Measurements from ENCODE around the gene GP1BB. TPM values are rescaled to one million over a fixed set of nuclear protein-coding genes. Genes with fewer than 3 reads are reported as not detected.
A peak's percentile ranks its signal among the peaks of the same experiment; 100 is the strongest.

The GP1BB gene
- total and polyA plus RNA-seq, 5 donors from 2014 or later: 6.4 TPM; not detected in 4

- peaks cover 23% of the 10 kb centered on the region for H3K4me1 ChIP-seq (ENCODE audit: control insufficient read depth, insufficient read depth, low read length, poor library complexity, severe bottlenecking)
- no peaks in the 10 kb centered on the region for H3K36me3 ChIP-seq (ENCODE audit: control insufficient read depth, insufficient read depth, low read length)
- DNase-seq: no peak
- H3K27me3 ChIP-seq (ENCODE audit: control insufficient read depth, insufficient read depth, low read length): peaks cover 3% of the 10 kb centered on the region
- Mint-ChIP-seq H3K27me3 (peaks cover 39% of the 10 kb centered on the region), H3K4me1 (peaks cover 0 to 23% (median under 1%) of the 10 kb centered on the region in 4 donors), H3K27ac (no peak overlapping the region), H3K9me3 (no peaks in the 10 kb centered on the region), H3K36me3 (no peaks in the 10 kb centered on the region), H3K4me3 (no peak overlapping the region)
- no peak overlapping the region for H3K27ac ChIP-seq (ENCODE audit: insufficient read depth, low read length, poor library complexity, severe bottlenecking)
- no peak overlapping the region for H3K4me3 ChIP-seq (ENCODE audit: low read depth, low read length)
- no peak for ATAC-seq (ENCODE audit: low read depth in 2 of 2)
- no peaks in the 10 kb centered on the region for H3K9me3 ChIP-seq (ENCODE audit: control insufficient read depth in 2 of 2, low read length in 2 of 2)
Measured at GRCh38 chr22:19718456-19719049, 4.8 kb upstream of the GP1BB start.

GRCh38 chr22:19719050-19719482 lies 4.3 kb upstream of the GP1BB start:
- H3K9me3 Mint-ChIP-seq: no peaks in the 10 kb centered on the region
- Histone ChIP-seq H3K4me1 (ENCODE audit: control insufficient read depth, insufficient read depth, low read length, poor library complexity, severe bottlenecking) (peaks cover 27% of the 10 kb centered on the region), H3K9me3 (ENCODE audit: control insufficient read depth in 2 of 2, low read length in 2 of 2) (no peaks in the 10 kb centered on the region), H3K36me3 (ENCODE audit: control insufficient read depth, insufficient read depth, low read length) (no peaks in the 10 kb centered on the region), H3K27me3 (ENCODE audit: control insufficient read depth, insufficient read depth, low read length) (peaks cover 3% of the 10 kb centered on the region), H3K4me3 (ENCODE audit: low read depth, low read length) (no peak overlapping the region), H3K27ac (ENCODE audit: insufficient read depth, low read length, poor library complexity, severe bottlenecking) (no peak overlapping the region)
- no peaks in the 10 kb centered on the region for H3K36me3 Mint-ChIP-seq
- no peak for DNase-seq
- peak overlapping the region; percentile 70 to 84 (median 74) for H3K4me3 Mint-ChIP-seq
- peaks cover 36% of the 10 kb centered on the region for H3K27me3 Mint-ChIP-seq
- H3K4me1 Mint-ChIP-seq: peaks cover 0 to 22% (median under 1%) of the 10 kb centered on the region in 4 donors
- ATAC-seq (ENCODE audit: low read depth in 2 of 2): no peak
- H3K27ac Mint-ChIP-seq: no peak overlapping the region

GRCh38 chr22:19719488-19720021 lies 3.8 kb upstream of the GP1BB start:
- H3K27ac Mint-ChIP-seq: no peak overlapping the region
- Histone ChIP-seq H3K9me3 (ENCODE audit: control insufficient read depth in 2 of 2, low read length in 2 of 2) (no peaks in the 10 kb centered on the region), H3K4me1 (ENCODE audit: control insufficient read depth, insufficient read depth, low read length, poor library complexity, severe bottlenecking) (peaks cover 31% of the 10 kb centered on the region), H3K4me3 (ENCODE audit: low read depth, low read length) (no peak overlapping the region), H3K27me3 (ENCODE audit: control insufficient read depth, insufficient read depth, low read length) (peaks cover 4% of the 10 kb centered on the region), H3K27ac (ENCODE audit: insufficient read depth, low read length, poor library complexity, severe bottlenecking) (no peak overlapping the region), H3K36me3 (ENCODE audit: control insufficient read depth, insufficient read depth, low read length) (no peaks in the 10 kb centered on the region)
- H3K9me3 Mint-ChIP-seq: no peaks in the 10 kb centered on the region
- H3K36me3 Mint-ChIP-seq: no peaks in the 10 kb centered on the region
- DNase-seq: no peak
- no peak for ATAC-seq (ENCODE audit: low read depth in 2 of 2)
- H3K4me1 Mint-ChIP-seq: peaks cover 0 to 23% (median under 1%) of the 10 kb centered on the region in 4 donors
- H3K27me3 Mint-ChIP-seq: peaks cover 38% of the 10 kb centered on the region
- peak overlapping the region; percentile 70 to 84 (median 74) for H3K4me3 Mint-ChIP-seq

- peak overlapping the region in 3 of 4 donors; percentile 59 to 72 (median 65) for H3K4me3 Mint-ChIP-seq
- no peaks in the 10 kb centered on the region for H3K9me3 Mint-ChIP-seq
- no peak for DNase-seq
- H3K4me1 Mint-ChIP-seq: peaks cover 0 to 30% (median under 1%) of the 10 kb centered on the region in 4 donors
- no peak overlapping the region for H3K4me3 ChIP-seq (ENCODE audit: low read depth, low read length)
- H3K4me1 ChIP-seq (ENCODE audit: control insufficient read depth, insufficient read depth, low read length, poor library complexity, severe bottlenecking): peaks cover 27% of the 10 kb centered on the region
- ATAC-seq (ENCODE audit: low read depth in 2 of 2): no peak
- no peaks in the 10 kb centered on the region for H3K36me3 ChIP-seq (ENCODE audit: control insufficient read depth, insufficient read depth, low read length)
- peaks cover 42% of the 10 kb centered on the region for H3K27me3 Mint-ChIP-seq
- H3K9me3 ChIP-seq (ENCODE audit: control insufficient read depth in 2 of 2, low read length in 2 of 2): no peaks in the 10 kb centered on the region
- no peak overlapping the region for H3K27ac Mint-ChIP-seq
- H3K27me3 ChIP-seq (ENCODE audit: control insufficient read depth, insufficient read depth, low read length): peaks cover 5% of the 10 kb centered on the region
- no peaks in the 10 kb centered on the region for H3K36me3 Mint-ChIP-seq
- H3K27ac ChIP-seq (ENCODE audit: insufficient read depth, low read length, poor library complexity, severe bottlenecking): no peak overlapping the region
Measured at GRCh38 chr22:19720150-19720827, 3.0 kb upstream of the GP1BB start.

GRCh38 chr22:19720999-19721329 lies 2.4 kb upstream of the GP1BB start:
- ATAC-seq (ENCODE audit: low read depth in 2 of 2) (no peak), DNase-seq (no peak)
- Mint-ChIP-seq H3K4me3 (peak overlapping the region in 1 of 4 donors; percentile 72), H3K27ac (no peak overlapping the region), H3K36me3 (no peaks in the 10 kb centered on the region), H3K27me3 (peaks cover 42% of the 10 kb centered on the region), H3K4me1 (peaks cover 0 to 31% (median under 1%) of the 10 kb centered on the region in 4 donors), H3K9me3 (no peaks in the 10 kb centered on the region)
- Histone ChIP-seq H3K4me1 (ENCODE audit: control insufficient read depth, insufficient read depth, low read length, poor library complexity, severe bottlenecking) (peaks cover 27% of the 10 kb centered on the region), H3K4me3 (ENCODE audit: low read depth, low read length) (no peak overlapping the region), H3K27ac (ENCODE audit: insufficient read depth, low read length, poor library complexity, severe bottlenecking) (no peak overlapping the region), H3K36me3 (ENCODE audit: control insufficient read depth, insufficient read depth, low read length) (no peaks in the 10 kb centered on the region), H3K9me3 (ENCODE audit: control insufficient read depth in 2 of 2, low read length in 2 of 2) (no peaks in the 10 kb centered on the region), H3K27me3 (ENCODE audit: control insufficient read depth, insufficient read depth, low read length) (peaks cover 5% of the 10 kb centered on the region)

GRCh38 chr22:19721330-19722177 lies 1.8 kb upstream of the GP1BB start:
- Mint-ChIP-seq H3K36me3 (no peaks in the 10 kb centered on the region), H3K4me1 (peaks cover 0 to 31% (median under 1%) of the 10 kb centered on the region in 4 donors), H3K27me3 (peaks cover 42% of the 10 kb centered on the region), H3K9me3 (no peaks in the 10 kb centered on the region), H3K27ac (no peak overlapping the region), H3K4me3 (no peak overlapping the region)
- no peaks in the 10 kb centered on the region for H3K36me3 ChIP-seq (ENCODE audit: control insufficient read depth, insufficient read depth, low read length)
- H3K4me3 ChIP-seq (ENCODE audit: low read depth, low read length): no peak overlapping the region
- H3K27ac ChIP-seq (ENCODE audit: insufficient read depth, low read length, poor library complexity, severe bottlenecking): no peak overlapping the region
- peaks cover 27% of the 10 kb centered on the region for H3K4me1 ChIP-seq (ENCODE audit: control insufficient read depth, insufficient read depth, low read length, poor library complexity, severe bottlenecking)
- peaks cover 5% of the 10 kb centered on the region for H3K27me3 ChIP-seq (ENCODE audit: control insufficient read depth, insufficient read depth, low read length)
- DNase-seq: no peak
- ATAC-seq (ENCODE audit: low read depth in 2 of 2): no peak
- H3K9me3 ChIP-seq (ENCODE audit: control insufficient read depth in 2 of 2, low read length in 2 of 2): no peaks in the 10 kb centered on the region

GRCh38 chr22:19722178-19722981 lies 959 bp upstream of the GP1BB start:
- H3K4me3 Mint-ChIP-seq: no peak overlapping the region
- peaks cover 5% of the 10 kb centered on the region for H3K27me3 ChIP-seq (ENCODE audit: control insufficient read depth, insufficient read depth, low read length)
- no peak overlapping the region for H3K4me3 ChIP-seq (ENCODE audit: low read depth, low read length)
- no peaks in the 10 kb centered on the region for H3K36me3 ChIP-seq (ENCODE audit: control insufficient read depth, insufficient read depth, low read length)
- H3K27ac ChIP-seq (ENCODE audit: insufficient read depth, low read length, poor library complexity, severe bottlenecking): no peak overlapping the region
- peaks cover 27% of the 10 kb centered on the region for H3K4me1 ChIP-seq (ENCODE audit: control insufficient read depth, insufficient read depth, low read length, poor library complexity, severe bottlenecking)
- no peaks in the 10 kb centered on the region for H3K9me3 ChIP-seq (ENCODE audit: control insufficient read depth in 2 of 2, low read length in 2 of 2)
- ATAC-seq (ENCODE audit: low read depth in 2 of 2) (no peak), DNase-seq (no peak)
- H3K36me3 Mint-ChIP-seq: no peaks in the 10 kb centered on the region
- H3K9me3 Mint-ChIP-seq: no peaks in the 10 kb centered on the region
- H3K27me3 Mint-ChIP-seq: peaks cover 42% of the 10 kb centered on the region
- H3K27ac Mint-ChIP-seq: no peak overlapping the region
- H3K4me1 Mint-ChIP-seq: peaks cover 0 to 31% (median under 1%) of the 10 kb centered on the region in 4 donors
